Vagina (tissue), 2 donors: ENCODE measurements around the gene KRTAP10-5. TPM values are rescaled to one million over a fixed set of nuclear protein-coding genes. Genes with fewer than 3 reads are reported as not detected.
A peak's percentile ranks its signal among the peaks of the same experiment; 100 is the strongest.
"Not testable (repeated sequence)": the region's sequence is repeated elsewhere in the genome, so short reads cannot be mapped to it uniquely, and the experiment has no call there.

Experiments used
- DNase-seq, 2 donors: peaks; one replicate each; pipeline ENCODE4 v3.0.0-alpha.2; 2017; ENCODE audit errors: extremely low spot score in 2 of 2
- H3K27ac ChIP-seq: fragments of 200-600 bp; sonication (generic); one replicate; pipeline ENCODE4 v1.5.1; 2019
- H3K27me3 ChIP-seq: fragments of 200-600 bp; sonication (generic); one replicate; pipeline ENCODE4 v1.5.1; 2019
- H3K36me3 ChIP-seq, 2 donors: fragments of 200-600 bp; sonication (generic); one replicate each; pipeline ENCODE4 v1.5.1; 2017 to 2019
- H3K4me1 ChIP-seq: fragments of 200-600 bp; sonication (generic); one replicate; pipeline ENCODE4 v1.5.1; 2019
- H3K4me3 ChIP-seq, 2 donors: fragments of 200-600 bp; sonication (generic); 1 replicate in 1 of 2; 2 replicates in 1 of 2; pipeline ENCODE4 v1.5.1; 2016 to 2019
- H3K9me3 ChIP-seq: fragments of 200-600 bp; sonication (generic); one replicate; pipeline ENCODE4 v1.5.1; 2019
- CTCF ChIP-seq, 3 experiments: fragments of 450-650 bp in 2 of 3; fragments of 200-600 bp in 1 of 3; sonication (generic) in 1 of 3; IDR thresholded peaks; one replicate each; pipeline ENCODE4 v1.5.1; 2017 to 2019; ENCODE audit warnings: antibody characterized with exemption in 3 of 3, mild to moderate bottlenecking in 2 of 3, moderate library complexity in 2 of 3
- POLR2A ChIP-seq, 2 donors: fragments of 450-650 bp; IDR thresholded peaks; one replicate each; pipeline ENCODE4 v1.6.1; 2017; ENCODE audit warnings: antibody characterized with exemption in 2 of 2, mild to moderate bottlenecking in 2 of 2, moderate library complexity in 2 of 2
- POLR2AphosphoS5 ChIP-seq, 2 donors: sonication (generic); formaldehyde crosslinking; IDR thresholded peaks; one replicate each; pipeline ENCODE4 v1.9.0; 2017; ENCODE audit warnings: antibody characterized with exemption in 2 of 2, mild to moderate bottlenecking in 2 of 2, low read depth in 1 of 2; ENCODE audit not compliant: insufficient read depth in 1 of 2
- intact Hi-C: fragments of 100-400 bp; cut with DNase I; formaldehyde crosslinking; loops from one replicate; pipeline ENCODE4 v1.15.1; 2023
- total RNA-seq: library from RNA; depleted of rRNA; stranded (reverse); fragments of >200 nt; gene quantifications from one replicate; pipeline ENCODE4 v1.2.3, GENCODE V29; 2016

Gene KRTAP10-5
- total RNA-seq, 1 donor from 2014 or later, result not detected

GRCh38 chr21:44603109-44603875 is 22.9 kb upstream of the KRTAP10-5 start:
- H3K9me3 ChIP-seq, result no peaks in the 10 kb centered on the region
- H3K36me3 ChIP-seq, result no peaks in the 10 kb centered on the region
- DNase-seq, result peak in 1 of 2 donors; percentile 69
- no peak for TF ChIP-seq POLR2AphosphoS5 (IDR thresholded peaks at IDR 0.05; ENCODE audit: insufficient read depth in 1 of 2, low read depth in 1 of 2)
- TF ChIP-seq POLR2A (IDR thresholded peaks at IDR 0.05), result no peak
- TF ChIP-seq CTCF (IDR thresholded peaks at IDR 0.05), result no peak
- H3K27me3 ChIP-seq, result no peaks in the 10 kb centered on the region
- H3K4me3 ChIP-seq, result no peak overlapping the region
- H3K4me1 ChIP-seq, result no peaks in the 10 kb centered on the region
- intact Hi-C loops, result no loop called here
- no peak overlapping the region for H3K27ac ChIP-seq

- Histone ChIP-seq H3K27me3 (no peaks in the 10 kb centered on the region), H3K4me1 (no peaks in the 10 kb centered on the region), H3K36me3 (no peaks in the 10 kb centered on the region), H3K4me3 (no peak overlapping the region), H3K27ac (no peak overlapping the region), H3K9me3 (no peaks in the 10 kb centered on the region)
- DNase-seq, result no peak
- intact Hi-C loops, result no loop called here
- TF ChIP-seq CTCF (IDR thresholded peaks at IDR 0.05) (no peak), POLR2A (IDR thresholded peaks at IDR 0.05) (no peak), POLR2AphosphoS5 (IDR thresholded peaks at IDR 0.05; ENCODE audit: insufficient read depth in 1 of 2, low read depth in 1 of 2) (no peak)
These were observed 22.1 kb upstream of the KRTAP10-5 start for GRCh38 chr21:44602463-44602850.

DNA sequence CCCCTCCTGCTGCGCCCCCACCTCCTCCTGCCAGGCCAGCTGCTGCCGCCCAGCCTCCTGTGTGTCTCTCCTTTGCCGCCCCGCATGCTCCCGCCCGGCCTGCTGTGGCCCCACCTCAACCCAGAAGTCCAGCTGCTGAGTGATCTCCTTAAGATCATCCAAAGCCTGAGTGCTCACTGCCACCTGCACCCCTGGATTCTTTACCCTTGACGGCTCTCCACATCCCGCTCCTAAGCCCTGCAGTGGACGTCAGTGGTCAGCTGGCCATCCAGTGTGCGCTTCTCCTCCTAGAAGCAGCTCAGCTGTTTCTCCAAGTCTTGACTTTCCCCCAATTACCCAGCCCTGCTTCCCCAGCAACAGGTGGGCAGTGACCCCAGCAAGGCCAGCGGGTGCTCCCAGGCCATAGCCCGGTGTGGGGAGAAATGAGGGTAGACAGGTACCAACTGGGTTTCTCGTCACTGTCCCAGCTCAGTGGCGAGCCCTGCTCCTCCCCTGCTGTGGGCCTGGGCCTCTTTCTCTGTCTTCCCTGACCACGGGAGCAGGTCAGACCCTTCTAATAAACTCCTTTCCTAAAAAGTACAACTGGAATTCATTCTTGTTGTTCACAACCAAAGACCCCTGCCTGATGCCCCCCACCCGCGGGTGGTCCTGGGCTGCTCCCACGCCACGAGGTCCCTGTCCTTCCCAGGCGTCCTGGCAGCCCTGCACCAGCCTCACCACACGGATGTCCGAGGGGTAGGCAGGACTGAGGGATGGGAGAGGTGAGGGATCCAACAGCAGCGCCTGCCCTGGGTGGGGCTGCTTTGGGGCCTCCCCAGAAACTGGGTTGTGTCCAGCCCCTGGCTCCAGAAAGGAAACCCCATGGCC is 21.4 kb upstream of the KRTAP10-5 start:
- intact Hi-C loops, result no loop called here
- no peaks in the 10 kb centered on the region for H3K27me3 ChIP-seq
- DNase-seq, result peak in 1 of 2 donors; percentile 52
- H3K9me3 ChIP-seq, result no peaks in the 10 kb centered on the region
- no peaks in the 10 kb centered on the region for H3K36me3 ChIP-seq
- H3K27ac ChIP-seq, result no peak overlapping the region
- no peak overlapping the region for H3K4me3 ChIP-seq
- H3K4me1 ChIP-seq, result no peaks in the 10 kb centered on the region
- no peak for TF ChIP-seq POLR2AphosphoS5 (IDR thresholded peaks at IDR 0.05; ENCODE audit: insufficient read depth in 1 of 2, low read depth in 1 of 2)
- TF ChIP-seq CTCF (IDR thresholded peaks at IDR 0.05), result no peak
- no peak for TF ChIP-seq POLR2A (IDR thresholded peaks at IDR 0.05)

DNA sequence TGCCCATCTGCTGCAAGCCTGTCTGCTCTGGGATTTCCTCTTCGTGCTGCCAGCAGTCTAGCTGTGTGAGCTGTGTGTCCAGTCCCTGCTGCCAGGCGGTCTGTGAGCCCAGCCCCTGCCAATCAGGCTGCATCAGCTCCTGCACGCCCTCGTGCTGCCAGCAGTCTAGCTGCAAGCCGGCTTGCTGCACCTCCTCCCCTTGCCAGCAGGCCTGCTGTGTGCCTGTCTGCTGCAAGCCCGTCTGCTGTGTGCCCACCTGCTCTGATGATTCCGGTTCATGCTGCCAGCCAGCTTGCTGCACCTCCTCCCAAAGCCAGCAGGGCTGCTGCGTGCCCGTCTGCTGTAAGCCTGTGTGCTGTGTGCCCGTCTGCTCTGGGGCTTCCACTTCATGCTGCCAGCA is 20.7 kb upstream of the KRTAP10-5 start:
- H3K27ac ChIP-seq, intact Hi-C loops, H3K36me3 ChIP-seq, H3K4me1 ChIP-seq, H3K27me3 ChIP-seq, H3K9me3 ChIP-seq, H3K4me3 ChIP-seq: not testable (repeated sequence)
- DNase-seq, result peak in 1 of 2 donors; percentile 65

- H3K4me1 ChIP-seq, DNase-seq, intact Hi-C loops, H3K27me3 ChIP-seq, H3K9me3 ChIP-seq, H3K36me3 ChIP-seq, H3K27ac ChIP-seq, H3K4me3 ChIP-seq: not testable (repeated sequence)
These were observed 19.9 kb upstream of the KRTAP10-5 start, which contains the start of gene KRTAP10-7 for GRCh38 chr21:44600118-44600978. KRTAP10-7 (plus strand) TSS chr21:44600597; CDS start chr21:44600622, 25 bp downstream.
